AG10803 (cell line): ENCODE data around the gene TMEM204.

Source experiments
- DNase-seq: peaks from one replicate; pipeline ENCODE4 v3.0.0; 2010; ENCODE audit warnings: low read depth
- H3K4me3 ChIP-seq: 2 replicates; pipeline ENCODE4 v1.5.1; 2011; ENCODE audit warnings: mild to moderate bottlenecking, low read length, control low read depth
- TF ChIP-seq, protein P1 (sequence below): conservative IDR thresholded peaks from 2 replicates; pipeline ENCODE4 v1.5.1; 2011; ENCODE audit warnings: mild to moderate bottlenecking, low read length, control low read depth, inconsistent platforms

Gene TMEM204

DNA sequence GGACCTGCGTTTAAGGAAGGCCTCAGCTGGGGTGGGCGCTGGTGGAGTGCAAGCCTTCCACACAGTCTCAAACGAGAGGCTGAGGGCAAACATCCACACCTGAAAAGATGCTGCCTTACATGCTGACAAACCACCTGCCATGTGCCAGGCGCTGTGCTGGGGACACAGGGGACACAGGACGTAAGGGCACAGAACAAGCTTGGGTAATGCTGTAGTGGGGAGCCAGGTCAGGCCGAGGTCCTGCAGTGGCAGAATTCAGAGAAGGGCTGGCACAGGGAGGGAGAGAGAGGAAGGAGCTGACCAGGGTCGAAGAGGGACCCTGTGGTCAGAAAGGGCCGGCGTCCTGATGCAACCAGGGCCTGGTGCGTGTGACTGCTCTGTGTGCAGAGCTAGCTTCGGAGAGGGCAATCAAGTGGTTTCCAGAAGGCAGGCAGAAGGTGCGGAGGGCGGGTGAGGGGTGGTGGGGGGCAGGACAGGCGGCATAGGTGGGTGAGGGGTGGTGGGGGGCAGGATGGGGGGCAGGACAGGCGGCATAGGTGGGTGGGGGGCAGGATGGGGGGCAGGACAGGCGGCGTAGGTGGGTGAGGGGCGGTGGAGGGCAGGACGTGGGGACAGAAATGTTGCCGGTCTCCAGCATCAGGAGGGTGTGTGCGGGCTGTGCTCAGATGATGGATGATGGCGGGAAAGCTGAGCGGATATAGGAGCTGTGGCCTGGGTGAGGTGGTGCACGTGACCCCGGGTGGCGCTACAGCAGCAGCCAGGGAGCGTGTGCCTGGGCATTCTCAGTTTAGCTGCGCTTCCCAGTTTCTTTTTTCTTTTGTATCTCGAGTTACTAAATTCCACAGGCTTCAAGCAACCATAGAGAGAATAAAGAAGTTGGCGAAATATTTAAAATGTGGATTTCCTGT lies 21.6 kb upstream of the TMEM204 start:
- no peak for DNase-seq

DNA sequence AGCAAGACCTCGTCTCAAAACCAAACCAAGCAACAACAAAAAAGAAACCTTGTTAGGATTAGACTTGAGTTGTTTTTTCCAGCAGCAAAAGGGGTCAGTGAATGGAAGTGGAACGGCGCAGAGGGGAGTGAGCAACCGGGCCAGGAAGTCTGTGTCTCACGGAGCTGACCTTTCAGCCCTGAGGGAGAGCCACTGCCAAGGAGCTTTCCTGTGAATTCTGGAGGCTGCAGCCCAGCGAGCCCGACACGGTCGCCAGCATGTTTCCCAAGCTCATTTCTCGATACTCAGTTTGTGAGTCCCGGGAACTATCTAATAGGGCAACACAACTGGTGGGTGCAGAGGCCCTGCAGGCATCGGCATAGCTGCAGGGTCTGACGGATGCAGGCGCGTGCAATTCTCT lies 20.7 kb upstream of the TMEM204 start:
- no peak for DNase-seq
- TF ChIP-seq, protein P1, sequence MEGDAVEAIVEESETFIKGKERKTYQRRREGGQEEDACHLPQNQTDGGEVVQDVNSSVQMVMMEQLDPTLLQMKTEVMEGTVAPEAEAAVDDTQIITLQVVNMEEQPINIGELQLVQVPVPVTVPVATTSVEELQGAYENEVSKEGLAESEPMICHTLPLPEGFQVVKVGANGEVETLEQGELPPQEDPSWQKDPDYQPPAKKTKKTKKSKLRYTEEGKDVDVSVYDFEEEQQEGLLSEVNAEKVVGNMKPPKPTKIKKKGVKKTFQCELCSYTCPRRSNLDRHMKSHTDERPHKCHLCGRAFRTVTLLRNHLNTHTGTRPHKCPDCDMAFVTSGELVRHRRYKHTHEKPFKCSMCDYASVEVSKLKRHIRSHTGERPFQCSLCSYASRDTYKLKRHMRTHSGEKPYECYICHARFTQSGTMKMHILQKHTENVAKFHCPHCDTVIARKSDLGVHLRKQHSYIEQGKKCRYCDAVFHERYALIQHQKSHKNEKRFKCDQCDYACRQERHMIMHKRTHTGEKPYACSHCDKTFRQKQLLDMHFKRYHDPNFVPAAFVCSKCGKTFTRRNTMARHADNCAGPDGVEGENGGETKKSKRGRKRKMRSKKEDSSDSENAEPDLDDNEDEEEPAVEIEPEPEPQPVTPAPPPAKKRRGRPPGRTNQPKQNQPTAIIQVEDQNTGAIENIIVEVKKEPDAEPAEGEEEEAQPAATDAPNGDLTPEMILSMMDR = no peak

More for the DNA sequence above, 21.6 kb upstream of the TMEM204 start:
- H3K4me3 ChIP-seq = no peak overlapping the region
- TF ChIP-seq, protein P1 = no peak

DNA sequence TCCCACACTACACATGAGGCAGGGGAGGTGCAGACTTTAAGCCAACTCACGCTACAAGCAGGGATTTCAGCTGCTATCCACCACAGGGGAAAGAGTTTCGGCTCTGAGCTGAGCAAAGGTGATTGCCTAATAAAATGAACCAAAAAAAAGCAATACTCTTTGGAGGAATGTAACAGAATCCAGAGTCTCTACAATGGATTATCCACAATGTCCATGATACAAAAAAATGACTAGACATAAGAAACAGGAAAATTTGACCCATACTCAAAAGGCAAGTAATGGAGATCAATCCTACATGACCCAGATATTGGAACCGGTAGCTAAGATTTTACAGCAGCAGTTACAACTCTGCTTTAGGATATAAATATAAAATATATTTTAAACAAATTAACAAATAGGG lies 19.0 kb upstream of the TMEM204 start:
- DNase-seq = no peak
- TF ChIP-seq, protein P1 = no peak
- H3K4me3 ChIP-seq = no peak overlapping the region

More for the DNA sequence above, 20.7 kb upstream of the TMEM204 start:
- no peak overlapping the region for H3K4me3 ChIP-seq

DNA sequence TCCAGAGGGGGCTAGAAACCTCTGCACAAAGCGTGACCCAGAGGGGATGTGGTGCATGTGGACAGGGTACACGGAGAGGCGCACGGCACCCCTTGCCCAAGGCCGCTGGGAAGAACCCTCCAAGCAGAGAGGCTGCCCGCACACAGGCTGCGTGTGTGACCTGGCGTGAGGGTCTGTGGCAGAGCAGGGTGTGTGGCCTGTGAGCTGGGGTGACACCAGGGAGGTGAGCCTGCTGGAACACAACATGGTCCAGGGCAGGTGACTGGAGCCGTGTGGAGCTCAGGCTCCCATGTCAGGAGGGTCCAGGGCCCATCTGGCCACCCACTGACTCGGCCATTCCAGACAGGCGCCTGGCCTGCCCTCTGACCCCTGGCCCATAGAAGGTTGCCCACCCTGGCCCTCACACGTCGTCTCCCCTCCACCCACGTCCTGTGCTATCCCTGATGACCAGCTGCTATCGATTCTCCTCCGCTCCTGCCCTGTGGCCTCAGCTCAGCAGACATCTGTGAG lies 14.8 kb upstream of the TMEM204 start:
- no peak for DNase-seq
- no peak overlapping the region for H3K4me3 ChIP-seq
- TF ChIP-seq, protein P1 = no peak

DNA sequence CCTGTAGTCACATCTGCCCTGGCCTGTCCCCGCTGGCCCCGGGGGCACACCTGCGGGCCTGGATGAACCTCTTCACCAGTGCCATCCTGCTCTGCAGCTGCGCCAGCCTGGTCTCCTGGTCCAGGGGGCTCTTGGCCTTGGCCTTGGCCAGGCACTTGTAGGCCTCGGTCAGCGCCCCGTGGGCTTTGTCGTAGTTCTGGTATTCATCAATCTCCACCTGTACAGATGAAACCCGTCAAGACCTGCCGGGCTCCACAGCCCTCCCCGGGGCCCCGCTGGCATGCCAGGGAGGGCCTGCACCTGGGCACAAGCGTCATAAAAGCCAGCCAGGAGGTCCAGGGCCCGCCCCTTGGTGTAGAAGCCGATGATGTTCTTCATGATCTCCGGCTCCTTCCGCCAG lies 13.6 kb upstream of the TMEM204 start:
- no peak overlapping the region for H3K4me3 ChIP-seq
- no peak for DNase-seq
- TF ChIP-seq, protein P1 = no peak

DNA sequence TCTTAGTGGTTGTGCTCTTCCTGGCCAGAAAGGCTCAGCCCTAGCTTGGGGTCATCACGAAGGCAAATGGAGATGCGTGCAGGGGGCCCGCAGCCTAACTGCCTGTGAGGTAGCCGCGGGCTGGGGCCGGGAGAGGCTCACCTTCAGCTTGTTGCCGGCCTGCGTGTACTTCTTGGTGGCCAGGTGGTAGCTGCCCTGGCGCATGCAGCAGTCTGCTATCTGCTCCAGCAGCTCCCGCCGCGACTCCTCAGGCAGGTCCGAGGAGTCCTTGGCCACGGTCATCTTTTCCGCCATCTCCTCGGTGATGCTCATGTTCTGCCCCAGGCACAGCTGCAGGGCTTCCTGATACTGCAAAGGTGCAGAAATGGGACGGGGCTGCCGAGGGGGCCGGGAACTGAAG lies 13.0 kb upstream of the TMEM204 start:
- no peak overlapping the region for H3K4me3 ChIP-seq
- TF ChIP-seq, protein P1 = no peak
- no peak for DNase-seq

DNA sequence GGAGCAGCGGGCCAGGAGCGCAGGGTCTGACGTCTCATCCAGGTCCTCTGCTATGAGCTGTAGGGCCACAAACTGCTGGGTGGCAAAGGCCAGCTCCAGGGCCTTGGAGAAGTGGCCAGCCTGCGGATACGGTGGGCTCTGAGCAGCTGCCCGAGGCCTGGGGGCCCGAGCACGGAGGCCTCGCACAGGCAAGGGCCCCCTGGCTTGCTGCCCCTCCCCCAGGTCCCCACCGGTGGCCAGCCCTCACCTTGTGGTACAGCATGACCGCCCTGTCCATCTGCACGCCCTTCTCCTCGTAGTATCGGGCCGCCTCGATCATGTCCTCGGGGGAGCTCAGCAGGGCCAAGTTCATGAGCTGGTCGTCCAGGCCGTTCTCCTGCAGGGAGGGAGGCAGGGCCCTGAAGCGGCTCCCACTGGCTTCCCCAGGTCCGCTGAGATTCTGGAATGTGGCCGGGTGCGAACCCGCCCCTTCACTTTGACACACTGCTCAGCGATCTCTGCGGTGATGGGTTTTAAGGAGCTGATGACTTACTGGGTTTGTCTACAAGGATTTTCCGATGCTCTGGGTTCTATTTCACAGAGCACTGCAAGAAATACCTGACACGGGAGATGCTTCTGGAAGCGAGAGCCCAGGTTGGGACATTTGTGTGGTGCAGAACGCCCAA lies 9.8 kb upstream of the TMEM204 start:
- DNase-seq = no peak
- TF ChIP-seq, protein P1 = no peak

More for the DNA sequence above, 9.8 kb upstream of the TMEM204 start:
- no peak overlapping the region for H3K4me3 ChIP-seq
